ENCODE data around the gene FAM168A. TPM values are rescaled to one million over a fixed set of nuclear protein-coding genes. Genes with fewer than 3 reads are reported as not detected.

Gene FAM168A
- total and polyA plus RNA-seq, 10 of the 15 experiments (the other 5 are each of a cell fraction or from before 2014, with no cell fraction given) = 1.7 to 20.0 (median 10.0) TPM

- H3K9ac ChIP-seq (ENCODE audit: control insufficient read depth, insufficient read depth, low read length) = no peak overlapping the region
- 97% methylated on average over 2 of the region's 2 CpGs for WGBS (ENCODE audit: insufficient coverage, insufficient replicate concordance, low lambda C conversion rate, missing lambda C conversion rate)
- ChIA-PET POLR2A (no interaction called here), RAD21 (ENCODE audit: unreplicated experiment) (interaction anchor here (0.5 to 3.2 kb wide), 6 partner anchors 9 to 180 kb away, joined by 3 to 25 read pairs (median 6); partner anchors contain the start of gene FAM168A), CTCF (interaction anchor here (1.0 to 3.9 kb wide), 11 partner anchors 10 to 186 kb away, joined by 3 to 68 read pairs (median 6); no protein-coding TSS in a partner anchor), SMC1A (ENCODE audit: uncharacterized antibody, unreplicated experiment) (interaction anchor here (0.6 to 4.1 kb wide), 17 partner anchors 16 to 181 kb away, joined by 3 to 43 read pairs (median 5); no protein-coding TSS in a partner anchor)
- in situ Hi-C loops (cut with MboI) = no loop called here
- H4K20me1 ChIP-seq (ENCODE audit: control insufficient read depth, insufficient read depth) = no peaks in the 10 kb centered on the region
- TF ChIP-seq ZBTB40 (IDR thresholded peaks at IDR 0.05; ENCODE audit: borderline replicate concordance) (no peak), ZZZ3 (IDR thresholded peaks at IDR 0.05; ENCODE audit: control insufficient read depth, insufficient read length, low read depth) (no peak), DPF2 (IDR thresholded peaks at IDR 0.05) (no peak), ZNF592 (IDR thresholded peaks at IDR 0.05) (no peak)
- BruUV-seq (replicated peaks) = no TSS peak
- H3K4me3 ChIP-seq = no peak overlapping the region
- no peak for FAIRE-seq
- no peaks in the 10 kb centered on the region for H3K27me3 ChIP-seq (replicated peaks in 1 of 2; ENCODE audit: control insufficient read depth in 2 of 2, insufficient read depth in 2 of 2, low read length in 1 of 2)
- no peaks in the 10 kb centered on the region for H3K79me2 ChIP-seq (ENCODE audit: control insufficient read depth, insufficient read depth, low read length)
- intact Hi-C loops (cut with micrococcal nuclease; ENCODE audit: unreplicated experiment) = no loop called here
- H3K27ac ChIP-seq (ENCODE audit: control insufficient read depth, insufficient read depth) = no peak overlapping the region
- ATAC-seq = no peak
- no peak for DNase-seq (ENCODE audit: low read depth, low spot score)
- no peaks in the 10 kb centered on the region for H3K36me3 ChIP-seq (ENCODE audit: control insufficient read depth in 2 of 2, insufficient read depth in 2 of 2, low read length in 1 of 2)
- no peaks in the 10 kb centered on the region for H3K4me1 ChIP-seq (ENCODE audit: control insufficient read depth, insufficient read depth, low read length)
- no peaks in the 10 kb centered on the region; the same call in 2 of the 3 replicates for H3K9me3 ChIP-seq (replicated peaks; ENCODE audit: control insufficient read depth, insufficient read depth, low read length)
- H3K4me2 ChIP-seq (ENCODE audit: control insufficient read depth, insufficient read depth) = no peak overlapping the region
- H2AFZ ChIP-seq (ENCODE audit: control insufficient read depth, low read depth, low read length) = no peak overlapping the region
Observed at GRCh38 chr11:73480677-73481076, 117.2 kb downstream of the FAM168A start.
